Natural killer cell treated with Interleukin-12 subunit alpha and Interleukin-12 subunit beta and Interleukin-15 and Interleukin-18, amount 100 ng/mL, for 72 hours (primary cell): ENCODE measurements around the gene NDC1. TPM values are rescaled to one million over a fixed set of nuclear protein-coding genes. Genes with fewer than 3 reads are reported as not detected.
"Not testable (repeated sequence)": the region's sequence is repeated elsewhere in the genome, so short reads cannot be mapped to it uniquely, and the experiment has no call there.

ENCODE experiments used
- ATAC-seq, 2 donors: fragments of 150-1000 bp; cut with Tn5 transposase in 1 of 2; sonication (Bioruptor Pico), chemical (Tn5 transposase) in 1 of 2; 2 replicates each; pipeline ENCODE4 v1.10.0; 2021
- DNase-seq: peaks from one replicate; pipeline ENCODE4 v3.0.0; 2022; ENCODE audit warnings: low spot score
- H3K27ac Mint-ChIP-seq, 2 donors: 1 replicate in 1 of 2; 2 replicates in 1 of 2; pipeline ENCODE4 v1.8.0; 2022; ENCODE audit warnings: mixed read lengths in 2 of 2, mild to moderate bottlenecking in 1 of 2, moderate library complexity in 1 of 2
- H3K27me3 Mint-ChIP-seq, 2 donors: 1 replicate in 1 of 2; 2 replicates in 1 of 2; pipeline ENCODE4 v1.8.0; 2022; ENCODE audit warnings: mixed read lengths in 2 of 2
- H3K36me3 Mint-ChIP-seq: one replicate; pipeline ENCODE4 v1.8.0; 2022; ENCODE audit warnings: mixed read lengths
- H3K4me1 Mint-ChIP-seq, 2 donors: 1 replicate in 1 of 2; 2 replicates in 1 of 2; pipeline ENCODE4 v1.8.0; 2022; ENCODE audit warnings: low read depth in 2 of 2, mixed read lengths in 2 of 2, mild to moderate bottlenecking in 1 of 2
- H3K4me3 Mint-ChIP-seq: one replicate; pipeline ENCODE4 v1.8.0; 2022; ENCODE audit warnings: mixed read lengths
- H3K9me3 Mint-ChIP-seq: 2 replicates; pipeline ENCODE4 v1.8.0; 2022; ENCODE audit warnings: mixed read lengths
- total RNA-seq, 2 donors: library from RNA; stranded (reverse); gene quantifications; one replicate each; pipeline ENCODE4 v1.2.3, GENCODE V29; 2022

Gene NDC1
- total RNA-seq, 2 donors from 2014 or later = 23.4 to 44.9 TPM

- Mint-ChIP-seq H3K27me3 (no peaks in the 10 kb centered on the region), H3K27ac (peak overlapping the region; percentile 89 to 94), H3K36me3 (peaks cover 7% of the 10 kb centered on the region), H3K9me3 (no peaks in the 10 kb centered on the region), H3K4me1 (peaks cover 26 to 27% of the 10 kb centered on the region in 2 donors), H3K4me3 (peak overlapping the region; percentile 83)
- ATAC-seq = peak; percentile 43 to 66
- no peak for DNase-seq
Observed at GRCh38 chr1:53766831-53767405, 71.2 kb downstream of the NDC1 start.

GRCh38 chr1:53766194-53766742 is 71.8 kb downstream of the NDC1 start:
- peak; percentile 62 to 64 for ATAC-seq
- H3K27me3 Mint-ChIP-seq = no peaks in the 10 kb centered on the region
- H3K4me1 Mint-ChIP-seq = peaks cover 26 to 27% of the 10 kb centered on the region in 2 donors

GRCh38 chr1:53765657-53766056 is 72.4 kb downstream of the NDC1 start:
- no peaks in the 10 kb centered on the region for H3K9me3 Mint-ChIP-seq
- peak overlapping the region; percentile 83 for H3K4me3 Mint-ChIP-seq
- H3K27me3 Mint-ChIP-seq = no peaks in the 10 kb centered on the region
- DNase-seq (peak; percentile 64), ATAC-seq (peak; percentile 92 to 94)
- H3K4me1 Mint-ChIP-seq = peaks cover 26 to 27% of the 10 kb centered on the region in 2 donors
- peak overlapping the region; percentile 89 to 94 for H3K27ac Mint-ChIP-seq
- peaks cover under 1% of the 10 kb centered on the region for H3K36me3 Mint-ChIP-seq

More at GRCh38 chr1:53766194-53766742, 71.8 kb downstream of the NDC1 start:
- no peak for DNase-seq
- Mint-ChIP-seq H3K4me3 (peak overlapping the region; percentile 83), H3K36me3 (peaks cover 7% of the 10 kb centered on the region), H3K9me3 (no peaks in the 10 kb centered on the region), H3K27ac (peak overlapping the region; percentile 89 to 94)

- no peaks in the 10 kb centered on the region for H3K36me3 Mint-ChIP-seq
- H3K4me3 Mint-ChIP-seq = no peak overlapping the region
- peaks cover 26 to 27% of the 10 kb centered on the region in 2 donors for H3K4me1 Mint-ChIP-seq
- H3K27ac Mint-ChIP-seq = peak overlapping the region; percentile 53 to 94
- DNase-seq (no peak), ATAC-seq (no peak)
- H3K9me3 Mint-ChIP-seq = no peaks in the 10 kb centered on the region
- H3K27me3 Mint-ChIP-seq = no peaks in the 10 kb centered on the region
Observed at GRCh38 chr1:53763911-53764310, 74.2 kb downstream of the NDC1 start.

- no peak overlapping the region for H3K4me3 Mint-ChIP-seq
Observed at GRCh38 chr1:53763461-53763860, 74.6 kb downstream of the NDC1 start.

GRCh38 chr1:53760497-53760896 is 77.6 kb downstream of the NDC1 start:
- not testable (repeated sequence) for H3K27ac Mint-ChIP-seq, ATAC-seq

More at GRCh38 chr1:53763461-53763860, 74.6 kb downstream of the NDC1 start:
- Mint-ChIP-seq H3K27ac (peak overlapping the region in 1 of 2 donors; percentile 53), H3K9me3 (no peaks in the 10 kb centered on the region), H3K27me3 (no peaks in the 10 kb centered on the region), H3K36me3 (no peaks in the 10 kb centered on the region), H3K4me1 (peaks cover 26 to 27% of the 10 kb centered on the region in 2 donors)
- DNase-seq (no peak), ATAC-seq (no peak)

GRCh38 chr1:53755874-53756273 is 82.2 kb downstream of the NDC1 start:
- Mint-ChIP-seq H3K27ac (no peak overlapping the region), H3K4me3 (no peak overlapping the region), H3K27me3 (no peaks in the 10 kb centered on the region), H3K36me3 (no peaks in the 10 kb centered on the region), H3K9me3 (no peaks in the 10 kb centered on the region), H3K4me1 (peaks cover 0 to 5% of the 10 kb centered on the region in 2 donors)
- ATAC-seq = no peak
- no peak for DNase-seq

More at GRCh38 chr1:53760497-53760896, 77.6 kb downstream of the NDC1 start:
- not testable (repeated sequence) for H3K27me3 Mint-ChIP-seq, H3K9me3 Mint-ChIP-seq, DNase-seq, H3K36me3 Mint-ChIP-seq, H3K4me3 Mint-ChIP-seq
- H3K4me1 Mint-ChIP-seq = peaks cover 8 to 10% of the 10 kb centered on the region in 2 donors

GRCh38 chr1:53754484-53755312 is 83.4 kb downstream of the NDC1 start:
- peak; percentile 43 to 64 for ATAC-seq
- no peak for DNase-seq
- Mint-ChIP-seq H3K27me3 (no peaks in the 10 kb centered on the region), H3K9me3 (no peaks in the 10 kb centered on the region), H3K4me3 (no peak overlapping the region), H3K36me3 (no peaks in the 10 kb centered on the region), H3K27ac (no peak overlapping the region), H3K4me1 (peaks cover 0 to 5% of the 10 kb centered on the region in 2 donors)

- Mint-ChIP-seq H3K27ac (no peak overlapping the region), H3K9me3 (no peaks in the 10 kb centered on the region), H3K4me3 (no peak overlapping the region), H3K36me3 (no peaks in the 10 kb centered on the region), H3K27me3 (peaks cover 7 to 8% of the 10 kb centered on the region in 2 donors), H3K4me1 (peaks cover 0 to 5% of the 10 kb centered on the region in 2 donors)
- DNase-seq (no peak), ATAC-seq (no peak)
Observed at GRCh38 chr1:53752281-53752680, 85.8 kb downstream of the NDC1 start.

- no peak for ATAC-seq
- Mint-ChIP-seq H3K36me3 (peaks cover 5% of the 10 kb centered on the region), H3K4me1 (no peaks in the 10 kb centered on the region), H3K27ac (no peak overlapping the region), H3K27me3 (peaks cover 23 to 26% of the 10 kb centered on the region in 2 donors), H3K4me3 (no peak overlapping the region), H3K9me3 (peaks cover 4% of the 10 kb centered on the region)
- no peak for DNase-seq
Observed at GRCh38 chr1:53747841-53748240, 90.3 kb downstream of the NDC1 start.

- Mint-ChIP-seq H3K4me1 (no peaks in the 10 kb centered on the region), H3K27me3 (peaks cover 27 to 42% of the 10 kb centered on the region in 2 donors), H3K9me3 (peaks cover 7% of the 10 kb centered on the region), H3K36me3 (peaks cover 8% of the 10 kb centered on the region), H3K27ac (no peak overlapping the region), H3K4me3 (no peak overlapping the region)
- ATAC-seq (no peak), DNase-seq (no peak)
Observed at GRCh38 chr1:53740621-53741105, 97.4 kb downstream of the NDC1 start.

GRCh38 chr1:53739109-53739681 is 98.9 kb downstream of the NDC1 start, which contains the start of gene GLIS1:
GLIS1 (minus strand) TSS chr1:53739164; CDS start chr1:53738064, 1,100 bp downstream.
- H3K9me3 Mint-ChIP-seq = peaks cover 7% of the 10 kb centered on the region
- peaks cover 33 to 52% of the 10 kb centered on the region in 2 donors for H3K27me3 Mint-ChIP-seq
- peaks cover 8% of the 10 kb centered on the region for H3K36me3 Mint-ChIP-seq
- DNase-seq = peak; percentile 86
- peak within 1 kb of the TSS; percentile 66 for H3K4me3 Mint-ChIP-seq
- no peak within 1 kb of the TSS for H3K27ac Mint-ChIP-seq
- no peaks in the 10 kb centered on the region for H3K4me1 Mint-ChIP-seq
- peak; percentile 99 for ATAC-seq
